GM12878 (cell line): ENCODE data around the gene MAPK8IP1. TPM values are rescaled to one million over a fixed set of nuclear protein-coding genes. Genes with fewer than 3 reads are reported as not detected.

ENCODE experiments used
- ATAC-seq: fragments of 200-7000 bp; cut with Tn5 transposase; 3 replicates; pipeline ENCODE4 v1.9.1; 2020; ENCODE audit warnings: mild to moderate bottlenecking, moderate library complexity
- BruUV-seq: library from RNA; stranded (reverse); fragments of 400-500 nt; replicated peaks from 2 replicates; lab custom pipeline; 2021; lab: Mats Ljungman, UMichigan
- CTCF ChIA-PET: fragments of 300-600 bp; sonication (Branson Sonifier 250); formaldehyde crosslinking; extraction: SDS; loops from one replicate; lab custom pipeline; 2021; ENCODE audit warnings: inconsistent platforms; lab: Yijun Ruan, JAX
- POLR2A ChIA-PET: fragments of 350-600 bp; formaldehyde crosslinking; extraction: SDS; loops from one replicate; lab custom pipeline; 2021; ENCODE audit warnings: inconsistent platforms; lab: Charles Lee
- RAD21 ChIA-PET: fragments of 300-600 bp; sonication (Branson Sonifier 250); formaldehyde crosslinking; loops from one replicate; lab custom pipeline; 2023; ENCODE audit warnings: antibody characterized with exemption; ENCODE audit not compliant: unreplicated experiment; lab: Charles Lee
- SMC1A ChIA-PET: fragments of 300-600 bp; sonication (Branson Sonifier 250); formaldehyde crosslinking; loops from one replicate; lab custom pipeline; 2023; ENCODE audit not compliant: unreplicated experiment, uncharacterized antibody; lab: Charles Lee
- DNase-seq: peaks from one replicate; pipeline ENCODE4 v3.0.0-alpha.2; 2011; ENCODE audit warnings: low read depth, low spot score
- FAIRE-seq: peaks from 3 replicates; lab custom pipeline; 2011; peaks lifted over from hg19 to GRCh38; lab: Jason Lieb, UNC
- H2AFZ ChIP-seq: 2 replicates; pipeline ENCODE4 v1.6.0; 2011; ENCODE audit warnings: low read depth, low read length, control low read depth; ENCODE audit not compliant: control insufficient read depth
- H3K27ac ChIP-seq: 2 replicates; pipeline ENCODE4 v1.5.1; 2011; ENCODE audit warnings: control low read depth; ENCODE audit not compliant: control insufficient read depth, insufficient read depth
- H3K27me3 ChIP-seq, 2 experiments: replicated peaks in 1 of 2; 2 replicates each; pipeline versions ENCODE4 v1.6.0 to v1.6.1; 2011; ENCODE audit warnings: low read length in 1 of 2; ENCODE audit not compliant: control insufficient read depth in 2 of 2, insufficient read depth in 2 of 2
- H3K36me3 ChIP-seq, 2 experiments: 2 replicates each; pipeline ENCODE4 v1.5.1; 2011; ENCODE audit warnings: low read length in 1 of 2; ENCODE audit not compliant: control insufficient read depth in 2 of 2, insufficient read depth in 2 of 2
- H3K4me1 ChIP-seq: 2 replicates; pipeline ENCODE4 v1.6.1; 2011; ENCODE audit warnings: mild to moderate bottlenecking, low read length, moderate library complexity, mixed read lengths; ENCODE audit not compliant: control insufficient read depth, insufficient read depth
- H3K4me2 ChIP-seq: 2 replicates; pipeline ENCODE4 v1.6.0; 2011; ENCODE audit warnings: control low read depth; ENCODE audit not compliant: control insufficient read depth, insufficient read depth
- H3K4me3 ChIP-seq: fragments of 200-600 bp; sonication (generic); 2 replicates; pipeline ENCODE4 v1.5.1; 2016
- H3K79me2 ChIP-seq: 2 replicates; pipeline ENCODE4 v1.6.0; 2011; ENCODE audit warnings: low read length; ENCODE audit not compliant: control insufficient read depth, insufficient read depth
- H3K9ac ChIP-seq: 2 replicates; pipeline ENCODE4 v1.8.0; 2011; ENCODE audit warnings: low read length, control low read depth, mixed read lengths; ENCODE audit not compliant: control insufficient read depth, insufficient read depth
- H3K9me3 ChIP-seq: replicated peaks from 3 replicates; pipeline ENCODE4 v1.5.1; 2011; ENCODE audit warnings: mild to moderate bottlenecking, low read length; ENCODE audit not compliant: control insufficient read depth, insufficient read depth
- H4K20me1 ChIP-seq: 2 replicates; pipeline ENCODE4 v1.6.0; 2011; ENCODE audit not compliant: control insufficient read depth, insufficient read depth
- HCFC1 ChIP-seq: fragments of 150-350 bp; IDR thresholded peaks from 2 replicates; pipeline ENCODE4 v1.6.1; 2014; ENCODE audit warnings: low read length
- MYB ChIP-seq: fragments of 150-350 bp; IDR thresholded peaks from 2 replicates; pipeline ENCODE4 v1.6.1; 2014; ENCODE audit warnings: mild to moderate bottlenecking, low read depth, low read length, borderline replicate concordance
- NFYB ChIP-seq: IDR thresholded peaks from 2 replicates; pipeline ENCODE4 v1.6.1; 2011; ENCODE audit warnings: low read depth, mild to moderate bottlenecking, low read length, improper control_type of control experiment, moderate library complexity; ENCODE audit not compliant: insufficient read depth
- SKIL ChIP-seq: fragments of 450-650 bp; IDR thresholded peaks from 2 replicates; pipeline ENCODE4 v1.6.1; 2017; ENCODE audit warnings: mild to moderate bottlenecking, low read depth, inconsistent platforms; ENCODE audit not compliant: poor library complexity, severe bottlenecking
- WGBS: methylation state at CpG from one replicate; pipeline ENCODE4 v1.1.6; 2016; ENCODE audit warnings: low lambda C conversion rate; ENCODE audit not compliant: insufficient replicate concordance, insufficient coverage; ENCODE audit errors: missing lambda C conversion rate; 5-methylcytosine and 5-hydroxymethylcytosine counted together
- in situ Hi-C: fragments of 300-500 bp; cut with MboI; formaldehyde crosslinking; loops from 9 replicates; pipeline ENCODE4 v1.14.3; 2018; ENCODE audit warnings: mixed read lengths
- intact Hi-C: fragments of 100-400 bp; cut with micrococcal nuclease; formaldehyde crosslinking; loops from one replicate; pipeline ENCODE4 v1.14.2; 2022; ENCODE audit not compliant: unreplicated experiment
- polyA plus RNA-seq, 11 experiments: library from polyadenylated mRNA; depleted of rRNA in 4 of 11; unstranded in 6 of 11; stranded (reverse) in 5 of 11; fragments of >200 nt; fragmentation: Nextera tagmentation in 4 of 11; fragmentation: Illumina TruSeq in 1 of 11; extraction: Ambion mirVana in 4 of 11; extraction: Trizol in 1 of 11; gene quantifications; 1 replicate in 1 of 11; 2 replicates in 10 of 11; pipeline versions ENCODE4 v1.2.1 to v1.2.3, GENCODE V29; 2011 to 2016; ENCODE audit warnings: inconsistent platforms in 2 of 11, missing spikeins in 2 of 11, low read depth in 1 of 11
- total RNA-seq, 4 experiments: library from RNA; depleted of rRNA in 3 of 4; stranded (reverse); fragments of >200 nt in 3 of 4; fragmentation: Illumina TruSeq in 1 of 4; extraction: Trizol in 1 of 4; gene quantifications; 2 replicates each; pipeline versions ENCODE4 v1.2.1 to v1.2.3, GENCODE V29; 2013 to 2021
- TF ChIP-seq, protein P1 (sequence below): fragments of 450-650 bp; IDR thresholded peaks from 2 replicates; pipeline ENCODE4 v1.6.1; 2017; ENCODE audit warnings: mild to moderate bottlenecking, moderate library complexity

Gene MAPK8IP1
- total and polyA plus RNA-seq, 10 of the 15 experiments (the other 5 are each of a cell fraction or from before 2014, with no cell fraction given) = 0.04 to 0.44 (median 0.11) TPM; not detected in 2

DNA sequence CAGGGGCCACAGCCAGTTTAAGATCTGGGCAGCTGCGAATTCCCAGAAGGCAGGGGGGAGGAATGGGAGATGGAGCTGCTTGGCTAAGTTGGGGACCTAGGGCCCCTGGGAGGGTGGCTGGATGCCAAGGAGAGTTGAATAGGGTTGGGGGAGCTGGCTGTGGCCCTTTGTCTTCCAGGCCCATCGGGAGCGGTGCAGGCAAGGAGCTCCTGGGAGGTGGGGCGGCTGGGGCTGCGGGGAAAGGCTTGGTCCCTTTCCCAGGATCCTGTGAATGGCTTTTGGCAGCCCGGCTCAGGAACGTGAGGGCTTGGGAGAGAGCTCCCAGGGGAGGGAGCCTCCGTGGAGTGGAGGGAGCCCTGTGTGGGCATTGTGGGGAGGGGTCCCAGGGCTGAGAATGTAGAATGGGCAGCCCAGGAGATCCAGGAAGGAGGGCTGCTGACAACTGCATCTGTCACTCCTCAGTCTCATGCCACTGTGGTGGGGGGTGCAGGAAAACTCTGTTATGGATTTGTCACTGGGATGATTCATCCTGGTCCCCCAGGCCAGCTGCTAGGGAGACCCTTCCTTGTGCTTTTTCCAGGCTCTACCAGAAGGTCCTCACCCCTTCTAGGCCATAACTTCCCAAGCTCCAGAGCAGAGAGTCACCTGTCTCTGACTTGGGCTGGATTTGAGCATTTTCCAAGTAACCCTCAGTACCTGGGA, 15.6 kb downstream of the MAPK8IP1 start:
- Histone ChIP-seq H3K27me3 (peaks cover 3 to 10% of the 10 kb centered on the region in 2 experiments; a peak in 3 of 4 replicates), H3K79me2 (no peaks in the 10 kb centered on the region), H2AFZ (no peak overlapping the region), H3K4me3 (no peak overlapping the region), H3K9ac (no peak overlapping the region), H3K4me1 (no peaks in the 10 kb centered on the region), H3K36me3 (no peaks in the 10 kb centered on the region), H3K4me2 (no peak overlapping the region), H4K20me1 (no peaks in the 10 kb centered on the region; the same call in 1 of the 2 replicates), H3K27ac (no peak overlapping the region), H3K9me3 (no peaks in the 10 kb centered on the region)
- ChIA-PET CTCF (interaction anchor here (0.9 to 1.2 kb wide), 2 partner anchors 28 to 64 kb away, joined by 3 to 5 read pairs; no protein-coding TSS in a partner anchor), RAD21 (no interaction called here), SMC1A (no interaction called here), POLR2A (interaction anchor here (0.7 kb wide), 1 partner anchor 17 kb away, joined by 3 read pairs; no protein-coding TSS in a partner anchor)
- FAIRE-seq (no peak), DNase-seq (no peak), ATAC-seq (no peak)
- 48% methylated on average over 5 of the region's 8 CpGs for WGBS
- TF ChIP-seq HCFC1 = no peak
- no peak for TF ChIP-seq MYB
- TF ChIP-seq, protein P1, sequence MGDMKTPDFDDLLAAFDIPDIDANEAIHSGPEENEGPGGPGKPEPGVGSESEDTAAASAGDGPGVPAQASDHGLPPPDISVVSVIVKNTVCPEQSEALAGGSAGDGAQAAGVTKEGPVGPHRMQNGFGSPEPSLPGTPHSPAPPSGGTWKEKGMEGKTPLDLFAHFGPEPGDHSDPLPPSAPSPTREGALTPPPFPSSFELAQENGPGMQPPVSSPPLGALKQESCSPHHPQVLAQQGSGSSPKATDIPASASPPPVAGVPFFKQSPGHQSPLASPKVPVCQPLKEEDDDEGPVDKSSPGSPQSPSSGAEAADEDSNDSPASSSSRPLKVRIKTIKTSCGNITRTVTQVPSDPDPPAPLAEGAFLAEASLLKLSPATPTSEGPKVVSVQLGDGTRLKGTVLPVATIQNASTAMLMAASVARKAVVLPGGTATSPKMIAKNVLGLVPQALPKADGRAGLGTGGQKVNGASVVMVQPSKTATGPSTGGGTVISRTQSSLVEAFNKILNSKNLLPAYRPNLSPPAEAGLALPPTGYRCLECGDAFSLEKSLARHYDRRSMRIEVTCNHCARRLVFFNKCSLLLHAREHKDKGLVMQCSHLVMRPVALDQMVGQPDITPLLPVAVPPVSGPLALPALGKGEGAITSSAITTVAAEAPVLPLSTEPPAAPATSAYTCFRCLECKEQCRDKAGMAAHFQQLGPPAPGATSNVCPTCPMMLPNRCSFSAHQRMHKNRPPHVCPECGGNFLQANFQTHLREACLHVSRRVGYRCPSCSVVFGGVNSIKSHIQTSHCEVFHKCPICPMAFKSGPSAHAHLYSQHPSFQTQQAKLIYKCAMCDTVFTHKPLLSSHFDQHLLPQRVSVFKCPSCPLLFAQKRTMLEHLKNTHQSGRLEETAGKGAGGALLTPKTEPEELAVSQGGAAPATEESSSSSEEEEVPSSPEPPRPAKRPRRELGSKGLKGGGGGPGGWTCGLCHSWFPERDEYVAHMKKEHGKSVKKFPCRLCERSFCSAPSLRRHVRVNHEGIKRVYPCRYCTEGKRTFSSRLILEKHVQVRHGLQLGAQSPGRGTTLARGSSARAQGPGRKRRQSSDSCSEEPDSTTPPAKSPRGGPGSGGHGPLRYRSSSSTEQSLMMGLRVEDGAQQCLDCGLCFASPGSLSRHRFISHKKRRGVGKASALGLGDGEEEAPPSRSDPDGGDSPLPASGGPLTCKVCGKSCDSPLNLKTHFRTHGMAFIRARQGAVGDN = no peak
- no peak for TF ChIP-seq NFYB
- no peak for TF ChIP-seq SKIL
- intact Hi-C loops = no loop called here
- in situ Hi-C loops = no loop called here
- no TSS peak for BruUV-seq
